ENCODE measurements around the gene ARID5B. TPM values are rescaled to one million over a fixed set of nuclear protein-coding genes. Genes with fewer than 3 reads are reported as not detected.

ARID5B gene
- total RNA-seq, 4 donors from 2014 or later, result 7.6 to 36.3 (median 21.2) TPM

- intact Hi-C loops (cut with DNase I), result no loop called here
- no peak for DNase-seq
- H3K9me3 ChIP-seq, result no peaks in the 10 kb centered on the region
- 95 to 97% methylated on average over 1 of the region's 1 CpG for WGBS, 2 donors
- no peaks in the 10 kb centered on the region for H3K36me3 ChIP-seq
- TF ChIP-seq POLR2A (IDR thresholded peaks at IDR 0.05), result no peak
- TF ChIP-seq, protein P1, sequence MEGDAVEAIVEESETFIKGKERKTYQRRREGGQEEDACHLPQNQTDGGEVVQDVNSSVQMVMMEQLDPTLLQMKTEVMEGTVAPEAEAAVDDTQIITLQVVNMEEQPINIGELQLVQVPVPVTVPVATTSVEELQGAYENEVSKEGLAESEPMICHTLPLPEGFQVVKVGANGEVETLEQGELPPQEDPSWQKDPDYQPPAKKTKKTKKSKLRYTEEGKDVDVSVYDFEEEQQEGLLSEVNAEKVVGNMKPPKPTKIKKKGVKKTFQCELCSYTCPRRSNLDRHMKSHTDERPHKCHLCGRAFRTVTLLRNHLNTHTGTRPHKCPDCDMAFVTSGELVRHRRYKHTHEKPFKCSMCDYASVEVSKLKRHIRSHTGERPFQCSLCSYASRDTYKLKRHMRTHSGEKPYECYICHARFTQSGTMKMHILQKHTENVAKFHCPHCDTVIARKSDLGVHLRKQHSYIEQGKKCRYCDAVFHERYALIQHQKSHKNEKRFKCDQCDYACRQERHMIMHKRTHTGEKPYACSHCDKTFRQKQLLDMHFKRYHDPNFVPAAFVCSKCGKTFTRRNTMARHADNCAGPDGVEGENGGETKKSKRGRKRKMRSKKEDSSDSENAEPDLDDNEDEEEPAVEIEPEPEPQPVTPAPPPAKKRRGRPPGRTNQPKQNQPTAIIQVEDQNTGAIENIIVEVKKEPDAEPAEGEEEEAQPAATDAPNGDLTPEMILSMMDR (IDR thresholded peaks at IDR 0.05), result no peak
- no peaks in the 10 kb centered on the region for H3K4me1 ChIP-seq
- no peak overlapping the region for H3K27ac ChIP-seq
- H3K27me3 ChIP-seq, result no peaks in the 10 kb centered on the region
- no peak overlapping the region for H3K4me3 ChIP-seq (replicated peaks in 1 of 3)
Observed at GRCh38 chr10:61918140-61918539, 16.6 kb downstream of the ARID5B start.

GRCh38 chr10:61918989-61919388, 17.5 kb downstream of the ARID5B start:
- no peaks in the 10 kb centered on the region for H3K4me1 ChIP-seq
- no peak overlapping the region for H3K27ac ChIP-seq
- WGBS, 2 donors, result 92% methylated on average over 4 of the region's 4 CpGs
- no peak for DNase-seq
- intact Hi-C loops (cut with DNase I), result no loop called here
- no peaks in the 10 kb centered on the region for H3K36me3 ChIP-seq
- H3K4me3 ChIP-seq (replicated peaks in 1 of 3), result no peak overlapping the region
- H3K9me3 ChIP-seq, result no peaks in the 10 kb centered on the region
- no peak for TF ChIP-seq POLR2A (IDR thresholded peaks at IDR 0.05)
- TF ChIP-seq, protein P1 (IDR thresholded peaks at IDR 0.05), result no peak
- H3K27me3 ChIP-seq, result no peaks in the 10 kb centered on the region

DNA sequence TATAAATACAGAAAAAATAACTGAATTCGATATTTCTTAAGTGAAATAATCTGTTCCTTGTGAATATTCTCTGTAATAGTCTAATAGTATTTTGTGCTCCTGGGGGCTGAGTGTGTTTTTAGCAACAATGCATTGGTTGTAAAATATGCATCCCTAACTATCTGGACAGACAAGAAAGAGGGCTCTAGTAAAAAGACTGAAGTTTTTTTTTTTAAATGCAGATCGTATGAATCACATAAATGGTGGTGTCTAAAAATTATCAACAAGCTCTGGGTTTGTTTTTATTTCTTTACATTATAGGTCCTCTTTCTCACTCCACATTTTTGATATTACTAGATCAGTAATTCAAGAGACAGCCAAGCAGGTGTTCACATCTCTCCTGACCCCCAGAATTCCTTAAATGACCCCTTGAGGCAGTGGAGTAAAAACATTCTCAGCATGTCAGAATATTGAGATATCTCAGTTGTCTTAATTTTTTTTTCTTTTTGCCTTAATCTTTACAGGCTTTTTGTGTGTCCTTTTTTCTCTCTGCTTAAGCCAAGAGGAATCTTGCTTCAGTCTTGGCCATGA, 18.2 kb downstream of the ARID5B start:
- Histone ChIP-seq H3K36me3 (no peaks in the 10 kb centered on the region), H3K9me3 (no peaks in the 10 kb centered on the region), H3K27me3 (no peaks in the 10 kb centered on the region), H3K4me3 (replicated peaks in 1 of 3) (no peak overlapping the region), H3K4me1 (no peaks in the 10 kb centered on the region), H3K27ac (no peak overlapping the region)
- intact Hi-C loops (cut with DNase I), result no loop called here
- no peak for DNase-seq
- 84 to 90% methylated on average over 2 of the region's 2 CpGs for WGBS, 2 donors
- TF ChIP-seq, protein P1 (IDR thresholded peaks at IDR 0.05), result no peak
- no peak for TF ChIP-seq POLR2A (IDR thresholded peaks at IDR 0.05)

- TF ChIP-seq, protein P1 (IDR thresholded peaks at IDR 0.05), result no peak
- no peak for TF ChIP-seq POLR2A (IDR thresholded peaks at IDR 0.05)
Observed at GRCh38 chr10:61921143-61921542, 19.6 kb downstream of the ARID5B start.

GRCh38 chr10:61923210-61923949, 21.9 kb downstream of the ARID5B start:
- 85 to 87% methylated on average over 6 of the region's 6 CpGs for WGBS, 2 donors
- intact Hi-C loops (cut with DNase I), result no loop called here

More at GRCh38 chr10:61921143-61921542, 19.6 kb downstream of the ARID5B start:
- no peak for DNase-seq
- H3K27me3 ChIP-seq, result no peaks in the 10 kb centered on the region
- 93 to 94% methylated on average over 1 to 2 of the region's 2 CpGs for WGBS, 2 donors
- H3K27ac ChIP-seq, result no peak overlapping the region
- H3K9me3 ChIP-seq, result no peaks in the 10 kb centered on the region
- no peak overlapping the region for H3K4me3 ChIP-seq (replicated peaks in 1 of 3)
- intact Hi-C loops (cut with DNase I), result no loop called here
- no peaks in the 10 kb centered on the region for H3K4me1 ChIP-seq
- no peaks in the 10 kb centered on the region for H3K36me3 ChIP-seq

More at GRCh38 chr10:61923210-61923949, 21.9 kb downstream of the ARID5B start:
- DNase-seq, result no peak
- no peak overlapping the region for H3K4me3 ChIP-seq (replicated peaks in 1 of 3)
- H3K9me3 ChIP-seq, result no peaks in the 10 kb centered on the region
- H3K4me1 ChIP-seq, result no peaks in the 10 kb centered on the region
- no peaks in the 10 kb centered on the region for H3K36me3 ChIP-seq
- H3K27ac ChIP-seq, result no peak overlapping the region
- no peaks in the 10 kb centered on the region for H3K27me3 ChIP-seq
- no peak for TF ChIP-seq POLR2A (IDR thresholded peaks at IDR 0.05)
- TF ChIP-seq, protein P1 (IDR thresholded peaks at IDR 0.05), result no peak
